OCI-LY1 (cell line): ENCODE data around the gene NOTCH4.

ENCODE experiments used
- EZH2 ChIP-seq: fragments of 200-600 bp; sonication (generic), shearing (Covaris generic); IDR thresholded peaks from 2 replicates; pipeline ENCODE4 v1.8.0; 2017; ENCODE audit warnings: borderline replicate concordance, mixed run types, mild to moderate bottlenecking, antibody characterized with exemption, low read length, moderate library complexity, mixed read lengths
- TF ChIP-seq, protein P1 (sequence below): fragments of 200-600 bp; sonication (generic), shearing (Covaris generic); IDR thresholded peaks from 2 replicates; pipeline ENCODE4 v1.5.1; 2017; ENCODE audit warnings: mild to moderate bottlenecking, antibody characterized with exemption, low read length, moderate library complexity, mixed read lengths

- TF ChIP-seq, protein P1, sequence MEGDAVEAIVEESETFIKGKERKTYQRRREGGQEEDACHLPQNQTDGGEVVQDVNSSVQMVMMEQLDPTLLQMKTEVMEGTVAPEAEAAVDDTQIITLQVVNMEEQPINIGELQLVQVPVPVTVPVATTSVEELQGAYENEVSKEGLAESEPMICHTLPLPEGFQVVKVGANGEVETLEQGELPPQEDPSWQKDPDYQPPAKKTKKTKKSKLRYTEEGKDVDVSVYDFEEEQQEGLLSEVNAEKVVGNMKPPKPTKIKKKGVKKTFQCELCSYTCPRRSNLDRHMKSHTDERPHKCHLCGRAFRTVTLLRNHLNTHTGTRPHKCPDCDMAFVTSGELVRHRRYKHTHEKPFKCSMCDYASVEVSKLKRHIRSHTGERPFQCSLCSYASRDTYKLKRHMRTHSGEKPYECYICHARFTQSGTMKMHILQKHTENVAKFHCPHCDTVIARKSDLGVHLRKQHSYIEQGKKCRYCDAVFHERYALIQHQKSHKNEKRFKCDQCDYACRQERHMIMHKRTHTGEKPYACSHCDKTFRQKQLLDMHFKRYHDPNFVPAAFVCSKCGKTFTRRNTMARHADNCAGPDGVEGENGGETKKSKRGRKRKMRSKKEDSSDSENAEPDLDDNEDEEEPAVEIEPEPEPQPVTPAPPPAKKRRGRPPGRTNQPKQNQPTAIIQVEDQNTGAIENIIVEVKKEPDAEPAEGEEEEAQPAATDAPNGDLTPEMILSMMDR = no peak
- TF ChIP-seq EZH2 = no peak
Measured at GRCh38 chr6:32189069-32189741, 34.7 kb downstream of the NOTCH4 start.
